A673 (cell line): ENCODE measurements around the gene SEMA4G. TPM values are rescaled to one million over a fixed set of nuclear protein-coding genes. Genes with fewer than 3 reads are reported as not detected.
A peak's percentile ranks its signal among the peaks of the same experiment; 100 is the strongest.

Experiments used
- Bru-seq: library from RNA; stranded (reverse); fragments of 400-500 nt; gene quantifications from one replicate; lab custom pipeline; 2021; lab: Mats Ljungman, UMichigan
- BruChase-seq, 2 experiments: library from RNA; stranded (reverse); fragments of 400-500 nt; gene quantifications; one replicate each; lab custom pipeline; 2021; lab: Mats Ljungman, UMichigan
- BruUV-seq: library from RNA; stranded (reverse); fragments of 400-500 nt; replicated peaks from 2 replicates; lab custom pipeline; 2021; lab: Mats Ljungman, UMichigan
- CTCF ChIA-PET: fragments of 300-600 bp; sonication (Branson Sonifier 250); formaldehyde crosslinking; loops from one replicate; lab custom pipeline; 2022; ENCODE audit warnings: antibody characterized with exemption; lab: Charles Lee
- POLR2A ChIA-PET: fragments of 300-600 bp; sonication (Branson Sonifier 250); formaldehyde crosslinking; loops from one replicate; lab custom pipeline; 2022; ENCODE audit warnings: antibody characterized with exemption; ENCODE audit not compliant: low non-redundant PET; lab: Charles Lee
- DNase-seq: peaks from one replicate; pipeline ENCODE4 v3.0.0-alpha.2; 2015; ENCODE audit warnings: low spot score
- H3K27ac ChIP-seq: fragments of 200-600 bp; sonication (generic); 2 replicates; pipeline ENCODE4 v1.5.1; 2016; ENCODE audit warnings: mixed run types, low read depth, mild to moderate bottlenecking, mixed read lengths, antibody characterized with exemption, low read length; ENCODE audit not compliant: poor library complexity, severe bottlenecking
- H3K27me3 ChIP-seq: fragments of 200-600 bp; sonication (generic); replicated peaks from 2 replicates; pipeline ENCODE4 v1.6.1; 2017; ENCODE audit warnings: mixed run types, low read depth, mild to moderate bottlenecking, mixed read lengths, antibody characterized with exemption, low read length; ENCODE audit not compliant: insufficient read depth, poor library complexity
- H3K36me3 ChIP-seq: fragments of 200-600 bp; sonication (generic); 2 replicates; pipeline ENCODE4 v1.6.1; 2016; ENCODE audit warnings: mixed run types, mild to moderate bottlenecking, mixed read lengths, antibody characterized with exemption, low read length; ENCODE audit not compliant: insufficient read depth, poor library complexity, severe bottlenecking
- H3K4me1 ChIP-seq: fragments of 200-600 bp; sonication (generic); 2 replicates; pipeline ENCODE4 v1.6.1; 2017; ENCODE audit warnings: mixed run types, mild to moderate bottlenecking, mixed read lengths, antibody characterized with exemption, low read length; ENCODE audit not compliant: insufficient read depth, poor library complexity, severe bottlenecking
- H3K4me3 ChIP-seq: fragments of 200-600 bp; sonication (generic); 2 replicates; pipeline ENCODE4 v1.5.1; 2016; ENCODE audit warnings: low read depth, mixed run types, mild to moderate bottlenecking, mixed read lengths, low read length; ENCODE audit not compliant: poor library complexity, severe bottlenecking
- H3K9me3 ChIP-seq: fragments of 200-600 bp; sonication (generic); 2 replicates; pipeline ENCODE4 v1.6.1; 2016; ENCODE audit warnings: mixed run types, low read depth, mild to moderate bottlenecking, mixed read lengths, antibody characterized with exemption, low read length; ENCODE audit not compliant: poor library complexity, severe bottlenecking
- CTCF ChIP-seq: fragments of 300-800, 200-600 bp; sonication (generic); conservative IDR thresholded peaks from 2 replicates; pipeline ENCODE4 v1.5.1; 2017; ENCODE audit warnings: low read depth, mild to moderate bottlenecking, antibody characterized with exemption, low read length, moderate library complexity, mixed read lengths
- EZH2 ChIP-seq: fragments of 200-600 bp; sonication (generic); IDR thresholded peaks from 2 replicates; pipeline ENCODE4 v1.6.1; 2017; ENCODE audit warnings: borderline replicate concordance, low read depth, mild to moderate bottlenecking, mixed read lengths, antibody characterized with exemption, low read length; ENCODE audit not compliant: poor library complexity, severe bottlenecking
- intact Hi-C: fragments of 100-400 bp; cut with micrococcal nuclease; formaldehyde crosslinking; loops from one replicate; pipeline ENCODE4 v1.10.0; 2022; ENCODE audit not compliant: unreplicated experiment
- long read RNA-seq: library from polyadenylated mRNA; stranded (forward); transcript quantifications from one replicate; pipeline ENCODE4 v2.0.0, GENCODE V29; 2022
- total RNA-seq: library from RNA; stranded (reverse); gene quantifications from 2 replicates; pipeline ENCODE4 v1.2.3, GENCODE V29; 2021

SEMA4G gene, protein sequence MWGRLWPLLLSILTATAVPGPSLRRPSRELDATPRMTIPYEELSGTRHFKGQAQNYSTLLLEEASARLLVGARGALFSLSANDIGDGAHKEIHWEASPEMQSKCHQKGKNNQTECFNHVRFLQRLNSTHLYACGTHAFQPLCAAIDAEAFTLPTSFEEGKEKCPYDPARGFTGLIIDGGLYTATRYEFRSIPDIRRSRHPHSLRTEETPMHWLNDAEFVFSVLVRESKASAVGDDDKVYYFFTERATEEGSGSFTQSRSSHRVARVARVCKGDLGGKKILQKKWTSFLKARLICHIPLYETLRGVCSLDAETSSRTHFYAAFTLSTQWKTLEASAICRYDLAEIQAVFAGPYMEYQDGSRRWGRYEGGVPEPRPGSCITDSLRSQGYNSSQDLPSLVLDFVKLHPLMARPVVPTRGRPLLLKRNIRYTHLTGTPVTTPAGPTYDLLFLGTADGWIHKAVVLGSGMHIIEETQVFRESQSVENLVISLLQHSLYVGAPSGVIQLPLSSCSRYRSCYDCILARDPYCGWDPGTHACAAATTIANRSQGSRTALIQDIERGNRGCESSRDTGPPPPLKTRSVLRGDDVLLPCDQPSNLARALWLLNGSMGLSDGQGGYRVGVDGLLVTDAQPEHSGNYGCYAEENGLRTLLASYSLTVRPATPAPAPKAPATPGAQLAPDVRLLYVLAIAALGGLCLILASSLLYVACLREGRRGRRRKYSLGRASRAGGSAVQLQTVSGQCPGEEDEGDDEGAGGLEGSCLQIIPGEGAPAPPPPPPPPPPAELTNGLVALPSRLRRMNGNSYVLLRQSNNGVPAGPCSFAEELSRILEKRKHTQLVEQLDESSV
- total RNA-seq = 6.1 and 9.2 TPM in 2 replicates
- percentile 36 among the genes with signal in this experiment for Bru-seq, nascent RNA
- percentile 43 among the genes with signal in this experiment for BruChase-seq, experiment 1, labeled RNA remaining after a 2-hour chase
- percentile 46 among the genes with signal in this experiment for BruChase-seq, experiment 2, labeled RNA remaining after a 6-hour chase
- long read RNA-seq, partial matches to known transcripts = 0 of 2 reads
- long read RNA-seq, other reads (novel, unspliced or antisense) = 1 of 2 reads

- POLR2A ChIA-PET = no interaction called here
Observed at GRCh38 chr10:100969187-100970075, at the start of gene SEMA4G. Gene SEMA4G, plus strand, starts transcription at chr10:100969504. Its CDS starts 3,409 bp downstream, at chr10:100972913.

DNA sequence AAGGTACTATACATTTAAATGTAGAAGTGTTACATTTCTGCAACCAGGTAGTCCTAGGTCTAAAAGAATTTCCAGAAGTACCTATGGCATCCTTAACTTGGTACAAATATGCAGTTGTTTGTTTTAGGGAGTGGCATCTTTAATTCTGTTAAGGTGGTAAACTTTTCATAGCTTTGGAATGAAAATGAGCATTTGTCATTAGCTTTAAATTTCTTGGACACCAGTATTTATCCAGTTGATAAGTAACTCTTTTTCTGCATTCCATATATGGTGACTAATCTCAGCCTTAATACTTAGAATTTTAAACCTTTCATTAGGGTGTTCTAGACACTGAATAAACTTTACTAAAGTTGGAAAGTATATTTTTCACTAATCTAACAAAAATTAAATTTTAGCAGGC, 45.7 kb upstream of the SEMA4G start:
- TF ChIP-seq CTCF = no peak
- Histone ChIP-seq H3K4me1 (no peaks in the 10 kb centered on the region), H3K4me3 (no peak overlapping the region), H3K27me3 (no peaks in the 10 kb centered on the region), H3K27ac (no peak overlapping the region), H3K9me3 (no peaks in the 10 kb centered on the region), H3K36me3 (peaks cover 79% of the 10 kb centered on the region)
- intact Hi-C loops = no loop called here
- ChIA-PET CTCF (no interaction called here), POLR2A (no interaction called here)
- no TSS peak for BruUV-seq
- DNase-seq = no peak

More at GRCh38 chr10:100969187-100970075, at the start of gene SEMA4G:
- Histone ChIP-seq H3K27ac (peak within 1 kb of the TSS; percentile 58), H3K36me3 (no peaks in the 10 kb centered on the region), H3K27me3 (no peaks in the 10 kb centered on the region), H3K9me3 (no peaks in the 10 kb centered on the region), H3K4me3 (peak within 1 kb of the TSS; percentile 69), H3K4me1 (peaks cover 5% of the 10 kb centered on the region)
- intact Hi-C loops = loop anchor here (1.0 kb wide), 1 partner anchor 45 kb away; no protein-coding TSS in a partner anchor
- no peak for TF ChIP-seq EZH2
- TF ChIP-seq CTCF = peak; percentile 67
- DNase-seq = peak; percentile 45
- BruUV-seq = no TSS peak
- CTCF ChIA-PET = interaction anchor here (0.6 to 1.1 kb wide), 6 partner anchors 15 to 45 kb away, joined by 3 to 9 read pairs (median 4); no protein-coding TSS in a partner anchor
